MM.1S (cell line): ENCODE measurements around the gene SETD2.

Experiments
- DNase-seq: peaks from one replicate; pipeline ENCODE4 v3.0.0-alpha.2; 2015
- H2AFZ ChIP-seq: fragments of 300-600 bp; sonication (generic); 2 replicates; pipeline ENCODE4 v1.6.0; 2016; ENCODE audit warnings: antibody characterized with exemption, low read length
- H3F3A ChIP-seq: fragments of 300-600 bp; sonication (generic); 2 replicates; pipeline ENCODE4 v1.6.1; 2016; ENCODE audit warnings: mild to moderate bottlenecking, antibody characterized with exemption, low read length, moderate library complexity, mixed read lengths; ENCODE audit not compliant: insufficient read depth
- H3K27ac ChIP-seq: fragments of 300-600 bp; sonication (generic); 2 replicates; pipeline ENCODE4 v1.5.1; 2016; ENCODE audit warnings: mild to moderate bottlenecking, low read length
- H3K27me3 ChIP-seq: fragments of 300-600 bp; sonication (generic); replicated peaks from 2 replicates; pipeline ENCODE4 v1.6.0; 2016; ENCODE audit warnings: low read length; ENCODE audit not compliant: insufficient read depth
- H3K36me3 ChIP-seq: fragments of 300-600 bp; sonication (generic); replicated peaks from 2 replicates; pipeline ENCODE4 v1.6.1; 2016; ENCODE audit warnings: mild to moderate bottlenecking, low read length, mixed read lengths; ENCODE audit not compliant: insufficient read depth
- H3K4me1 ChIP-seq: fragments of 300-600 bp; sonication (generic); 2 replicates; pipeline ENCODE4 v1.6.1; 2016; ENCODE audit warnings: low read length, mixed read lengths
- H3K4me2 ChIP-seq: fragments of 300-600 bp; sonication (generic); 2 replicates; pipeline ENCODE4 v1.6.0; 2016; ENCODE audit warnings: low read depth, low read length
- H3K4me3 ChIP-seq: fragments of 300-600 bp; sonication (generic); 2 replicates; pipeline ENCODE4 v1.5.1; 2016; ENCODE audit warnings: low read length, mixed read lengths
- H3K79me2 ChIP-seq: fragments of 300-600 bp; sonication (generic); 2 replicates; pipeline ENCODE4 v1.6.1; 2016; ENCODE audit warnings: mixed run types, low read length, mixed read lengths
- H3K9ac ChIP-seq: fragments of 300-600 bp; sonication (generic); 2 replicates; pipeline ENCODE4 v1.6.1; 2016; ENCODE audit warnings: low read length, mixed read lengths
- H3K9me2 ChIP-seq: fragments of 300-600 bp; sonication (generic); replicated peaks from 2 replicates; pipeline ENCODE4 v1.6.1; 2016; ENCODE audit warnings: mild to moderate bottlenecking, low read length, mixed read lengths; ENCODE audit not compliant: insufficient read depth
- H3K9me3 ChIP-seq: fragments of 300-600 bp; sonication (generic); replicated peaks from 2 replicates; pipeline ENCODE4 v1.6.1; 2016; ENCODE audit warnings: mild to moderate bottlenecking, low read length, mixed read lengths; ENCODE audit not compliant: insufficient read depth
- H4K20me1 ChIP-seq: fragments of 300-600 bp; sonication (generic); 2 replicates; pipeline ENCODE4 v1.6.1; 2016; ENCODE audit warnings: mild to moderate bottlenecking, low read length, moderate library complexity, mixed read lengths; ENCODE audit not compliant: insufficient read depth
- EZH2 ChIP-seq: fragments of 300-600 bp; sonication (generic); optimal IDR thresholded peaks from 2 replicates; pipeline ENCODE3; 2017; ENCODE audit warnings: low read depth, mild to moderate bottlenecking, antibody characterized with exemption, low read length, mixed read lengths
- EZH2phosphoT487 ChIP-seq: fragments of 300-600 bp; sonication (generic); IDR thresholded peaks from 2 replicates; pipeline ENCODE4 v1.6.1; 2018; ENCODE audit warnings: antibody characterized with exemption, low read length
- TF ChIP-seq, protein P1 (sequence below): fragments of 300-600 bp; sonication (generic); IDR thresholded peaks from 2 replicates; pipeline ENCODE4 v1.5.1; 2016; ENCODE audit warnings: antibody characterized with exemption, low read length, mixed read lengths

The SETD2 gene

GRCh38 chr3:46966811-46967210, 197.1 kb downstream of the SETD2 start:
- Histone ChIP-seq H3K27ac (no peak overlapping the region), H3K9me3 (no peaks in the 10 kb centered on the region), H3K4me3 (no peak overlapping the region), H3K9ac (no peak overlapping the region), H3K79me2 (peaks cover 85% of the 10 kb centered on the region), H4K20me1 (peaks cover 68% of the 10 kb centered on the region), H3K36me3 (no peaks in the 10 kb centered on the region), H2AFZ (no peak overlapping the region), H3K4me1 (peaks cover 16% of the 10 kb centered on the region), H3K4me2 (no peak overlapping the region), H3K9me2 (no peaks in the 10 kb centered on the region), H3F3A (peaks cover 6% of the 10 kb centered on the region; the same call in 1 of the 2 replicates), H3K27me3 (no peaks in the 10 kb centered on the region)
- no peak for DNase-seq
- TF ChIP-seq, protein P1, sequence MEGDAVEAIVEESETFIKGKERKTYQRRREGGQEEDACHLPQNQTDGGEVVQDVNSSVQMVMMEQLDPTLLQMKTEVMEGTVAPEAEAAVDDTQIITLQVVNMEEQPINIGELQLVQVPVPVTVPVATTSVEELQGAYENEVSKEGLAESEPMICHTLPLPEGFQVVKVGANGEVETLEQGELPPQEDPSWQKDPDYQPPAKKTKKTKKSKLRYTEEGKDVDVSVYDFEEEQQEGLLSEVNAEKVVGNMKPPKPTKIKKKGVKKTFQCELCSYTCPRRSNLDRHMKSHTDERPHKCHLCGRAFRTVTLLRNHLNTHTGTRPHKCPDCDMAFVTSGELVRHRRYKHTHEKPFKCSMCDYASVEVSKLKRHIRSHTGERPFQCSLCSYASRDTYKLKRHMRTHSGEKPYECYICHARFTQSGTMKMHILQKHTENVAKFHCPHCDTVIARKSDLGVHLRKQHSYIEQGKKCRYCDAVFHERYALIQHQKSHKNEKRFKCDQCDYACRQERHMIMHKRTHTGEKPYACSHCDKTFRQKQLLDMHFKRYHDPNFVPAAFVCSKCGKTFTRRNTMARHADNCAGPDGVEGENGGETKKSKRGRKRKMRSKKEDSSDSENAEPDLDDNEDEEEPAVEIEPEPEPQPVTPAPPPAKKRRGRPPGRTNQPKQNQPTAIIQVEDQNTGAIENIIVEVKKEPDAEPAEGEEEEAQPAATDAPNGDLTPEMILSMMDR: no peak
- TF ChIP-seq EZH2 (no peak), EZH2phosphoT487 (no peak)
